Muscle layer of duodenum (tissue), 2 donors: ENCODE data around the gene SLC25A13.
"Not testable (repeated sequence)": the region's sequence is repeated elsewhere in the genome, so short reads cannot be mapped to it uniquely, and the experiment has no call there.

Source experiments
- H3K27ac ChIP-seq: one replicate; pipeline ENCODE4 v1.7.0; 2013; ENCODE audit warnings: mild to moderate bottlenecking, low read length
- H3K27me3 ChIP-seq: one replicate; pipeline ENCODE4 v1.7.0; 2013; ENCODE audit warnings: low read depth, mild to moderate bottlenecking, control low read depth, low read length
- H3K36me3 ChIP-seq, 2 donors: one replicate each; pipeline ENCODE4 v1.7.0; 2013; ENCODE audit warnings: low read length in 2 of 2, control low read depth in 1 of 2, mild to moderate bottlenecking in 1 of 2; ENCODE audit not compliant: insufficient read depth in 2 of 2, control insufficient read depth in 1 of 2
- H3K4me1 ChIP-seq, 2 donors: one replicate each; pipeline ENCODE4 v1.7.0; 2013; ENCODE audit warnings: low read length in 2 of 2, mild to moderate bottlenecking in 2 of 2, control low read depth in 1 of 2, moderate library complexity in 1 of 2; ENCODE audit not compliant: insufficient read depth in 2 of 2, control insufficient read depth in 1 of 2
- H3K4me3 ChIP-seq, 2 donors: one replicate each; pipeline ENCODE4 v1.7.0; 2013; ENCODE audit warnings: low read length in 2 of 2, low read depth in 1 of 2, mild to moderate bottlenecking in 1 of 2
- H3K9me3 ChIP-seq, 2 donors: one replicate each; pipeline ENCODE4 v1.7.0; 2013; ENCODE audit warnings: low read length in 2 of 2, control low read depth in 1 of 2, mild to moderate bottlenecking in 1 of 2; ENCODE audit not compliant: control insufficient read depth in 1 of 2
- donor health status: healthy.

SLC25A13 gene, protein sequence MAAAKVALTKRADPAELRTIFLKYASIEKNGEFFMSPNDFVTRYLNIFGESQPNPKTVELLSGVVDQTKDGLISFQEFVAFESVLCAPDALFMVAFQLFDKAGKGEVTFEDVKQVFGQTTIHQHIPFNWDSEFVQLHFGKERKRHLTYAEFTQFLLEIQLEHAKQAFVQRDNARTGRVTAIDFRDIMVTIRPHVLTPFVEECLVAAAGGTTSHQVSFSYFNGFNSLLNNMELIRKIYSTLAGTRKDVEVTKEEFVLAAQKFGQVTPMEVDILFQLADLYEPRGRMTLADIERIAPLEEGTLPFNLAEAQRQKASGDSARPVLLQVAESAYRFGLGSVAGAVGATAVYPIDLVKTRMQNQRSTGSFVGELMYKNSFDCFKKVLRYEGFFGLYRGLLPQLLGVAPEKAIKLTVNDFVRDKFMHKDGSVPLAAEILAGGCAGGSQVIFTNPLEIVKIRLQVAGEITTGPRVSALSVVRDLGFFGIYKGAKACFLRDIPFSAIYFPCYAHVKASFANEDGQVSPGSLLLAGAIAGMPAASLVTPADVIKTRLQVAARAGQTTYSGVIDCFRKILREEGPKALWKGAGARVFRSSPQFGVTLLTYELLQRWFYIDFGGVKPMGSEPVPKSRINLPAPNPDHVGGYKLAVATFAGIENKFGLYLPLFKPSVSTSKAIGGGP

DNA sequence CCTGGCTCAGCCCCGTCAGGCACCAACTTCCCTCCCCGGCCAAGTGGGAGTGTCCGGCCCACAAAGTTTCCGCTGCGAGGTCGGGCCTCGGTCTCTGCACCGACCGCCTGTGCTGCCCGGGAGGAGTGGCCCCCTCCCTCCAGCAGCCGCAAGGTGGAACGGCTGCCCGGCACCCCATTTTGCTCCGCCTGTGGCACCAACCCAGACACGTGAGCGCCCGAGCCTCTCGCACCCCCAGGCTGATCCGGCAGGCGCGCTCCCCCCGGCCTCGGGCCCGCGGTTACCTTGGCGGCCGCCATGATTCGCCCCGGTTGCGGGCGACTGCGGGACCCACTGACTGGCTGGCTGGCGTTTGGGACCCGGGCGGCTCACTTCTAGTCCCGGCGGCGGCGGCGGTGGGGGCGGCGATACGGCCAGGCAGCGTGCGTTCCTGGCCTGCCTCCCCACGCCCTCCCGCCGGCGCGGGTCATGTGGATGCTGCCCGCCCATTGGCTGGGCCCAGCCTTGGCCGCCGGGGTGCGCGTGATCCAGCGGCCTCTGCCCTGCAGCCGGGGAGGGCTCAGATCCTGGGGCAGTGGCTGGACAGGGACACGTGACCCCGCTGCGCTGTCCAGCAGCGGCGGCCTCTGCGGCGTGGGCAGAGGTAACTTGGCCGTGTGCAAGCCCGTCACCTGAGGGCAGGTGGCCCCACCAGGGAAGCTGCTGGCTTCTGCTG, at the start of gene SLC25A13:
TSS of gene SLC25A13 (minus strand) at position 441 of the 715 bp plus-strand sequence. CDS start at position 299, 142 bp downstream.
- Histone ChIP-seq H3K4me3 (peak within 1 kb of the TSS; percentile 83 to 96), H3K4me1 (peaks cover 7 to 12% of the 10 kb centered on the region in 2 donors), H3K27me3 (no peaks in the 10 kb centered on the region), H3K9me3 (no peaks in the 10 kb centered on the region), H3K27ac (peak within 1 kb of the TSS; percentile 97), H3K36me3 (no peaks in the 10 kb centered on the region)

- not testable (repeated sequence) for H3K9me3 ChIP-seq, H3K4me1 ChIP-seq, H3K27me3 ChIP-seq
Observed at GRCh38 chr7:96365916-96366315, 44.0 kb upstream of the SLC25A13 start.

DNA sequence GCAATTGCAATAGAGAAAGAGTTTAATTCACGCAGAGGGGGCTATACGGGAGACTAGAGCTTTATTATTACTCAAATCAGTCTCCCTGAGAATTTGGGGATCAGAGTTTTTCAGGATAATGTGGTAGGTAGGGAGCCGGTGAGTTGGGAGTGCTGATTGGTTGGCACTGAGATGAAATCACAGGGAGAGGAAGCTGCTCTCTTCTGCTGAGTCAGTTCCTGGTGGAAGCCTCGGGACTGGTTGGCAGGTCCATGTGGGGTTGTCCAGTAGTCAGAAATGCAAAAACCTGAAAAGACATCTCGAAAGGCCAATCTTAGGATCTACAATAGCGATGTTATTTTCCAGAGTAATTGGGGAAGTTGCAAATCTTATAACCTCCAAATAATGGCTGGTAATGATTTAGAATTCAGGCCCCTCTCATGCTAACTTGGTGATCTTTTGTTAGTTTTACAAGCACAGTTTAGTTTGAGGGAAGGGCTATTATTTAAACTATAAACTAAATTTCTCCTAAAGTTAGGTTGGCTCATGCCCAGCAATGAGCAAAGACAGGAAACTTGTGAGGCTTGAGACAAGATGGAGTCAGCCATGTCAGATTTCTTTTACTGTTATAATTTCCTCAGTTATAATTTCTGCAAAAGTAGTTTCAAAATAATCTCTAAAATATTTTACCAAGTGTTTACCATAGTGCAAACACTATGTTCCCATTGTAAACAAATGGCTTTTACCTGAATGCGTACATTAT, 39.4 kb upstream of the SLC25A13 start:
- Histone ChIP-seq H3K9me3 (peaks cover 0 to 2% of the 10 kb centered on the region in 2 donors), H3K4me1 (no peaks in the 10 kb centered on the region), H3K27me3 (no peaks in the 10 kb centered on the region), H3K36me3 (no peaks in the 10 kb centered on the region), H3K4me3 (no peak overlapping the region), H3K27ac (no peak overlapping the region)

More at GRCh38 chr7:96365916-96366315, 44.0 kb upstream of the SLC25A13 start:
- not testable (repeated sequence) for H3K36me3 ChIP-seq, H3K27ac ChIP-seq, H3K4me3 ChIP-seq

DNA sequence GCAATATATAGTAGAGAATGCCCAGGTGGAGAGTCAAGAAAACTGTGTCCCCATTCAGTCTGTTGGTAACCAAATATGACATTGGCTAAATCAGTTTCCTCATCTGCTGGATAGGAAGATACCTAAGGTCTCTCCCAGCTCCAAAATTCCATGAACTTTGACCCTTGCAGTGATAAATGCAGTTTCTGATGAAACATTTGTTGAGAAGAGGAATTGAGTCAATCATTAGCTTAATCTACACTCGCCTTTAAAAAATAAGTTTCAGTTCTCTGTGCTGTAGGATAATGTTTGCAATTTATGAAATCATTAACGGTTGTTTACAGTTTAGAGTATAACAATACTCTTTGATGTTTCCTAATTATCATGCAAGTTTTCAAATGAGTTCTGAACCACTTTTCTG, 38.0 kb upstream of the SLC25A13 start:
- peaks cover 0 to 2% of the 10 kb centered on the region in 2 donors for H3K9me3 ChIP-seq
- no peaks in the 10 kb centered on the region for H3K27me3 ChIP-seq
- no peak overlapping the region for H3K27ac ChIP-seq
- no peaks in the 10 kb centered on the region for H3K36me3 ChIP-seq
- no peak overlapping the region for H3K4me3 ChIP-seq
- H3K4me1 ChIP-seq = no peaks in the 10 kb centered on the region

- H3K27ac ChIP-seq, H3K27me3 ChIP-seq, H3K36me3 ChIP-seq, H3K9me3 ChIP-seq, H3K4me3 ChIP-seq, H3K4me1 ChIP-seq: not testable (repeated sequence)
Observed at GRCh38 chr7:96358236-96358971, 36.5 kb upstream of the SLC25A13 start.

- no peaks in the 10 kb centered on the region for H3K27me3 ChIP-seq
- no peak overlapping the region for H3K4me3 ChIP-seq
- no peaks in the 10 kb centered on the region for H3K36me3 ChIP-seq
- no peak overlapping the region for H3K27ac ChIP-seq
- no peaks in the 10 kb centered on the region for H3K4me1 ChIP-seq
- H3K9me3 ChIP-seq = no peaks in the 10 kb centered on the region
Observed at GRCh38 chr7:96355990-96356506, 34.1 kb upstream of the SLC25A13 start.

DNA sequence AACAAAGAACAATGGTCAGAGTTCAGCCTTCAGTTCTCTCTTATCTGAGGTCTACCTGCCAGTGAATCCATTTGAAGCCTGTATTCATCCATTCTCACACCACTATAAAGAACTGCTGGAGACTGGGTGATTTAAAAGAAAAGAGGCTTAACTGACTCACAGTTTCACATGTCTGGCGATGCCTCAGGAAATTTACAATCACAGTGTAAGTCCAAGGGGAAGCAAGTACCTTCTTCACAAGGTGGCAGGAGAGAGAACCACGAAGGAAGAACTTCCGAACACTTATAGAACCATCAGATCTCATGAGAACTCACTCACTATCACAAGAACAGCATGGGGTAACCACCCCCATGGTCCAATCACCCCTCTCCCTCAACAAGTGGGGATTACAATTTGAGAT, 33.0 kb upstream of the SLC25A13 start:
- H3K4me3 ChIP-seq = no peak overlapping the region
- no peaks in the 10 kb centered on the region for H3K9me3 ChIP-seq
- H3K4me1 ChIP-seq = no peaks in the 10 kb centered on the region
- no peaks in the 10 kb centered on the region for H3K27me3 ChIP-seq
- H3K36me3 ChIP-seq = no peaks in the 10 kb centered on the region
- no peak overlapping the region for H3K27ac ChIP-seq

DNA sequence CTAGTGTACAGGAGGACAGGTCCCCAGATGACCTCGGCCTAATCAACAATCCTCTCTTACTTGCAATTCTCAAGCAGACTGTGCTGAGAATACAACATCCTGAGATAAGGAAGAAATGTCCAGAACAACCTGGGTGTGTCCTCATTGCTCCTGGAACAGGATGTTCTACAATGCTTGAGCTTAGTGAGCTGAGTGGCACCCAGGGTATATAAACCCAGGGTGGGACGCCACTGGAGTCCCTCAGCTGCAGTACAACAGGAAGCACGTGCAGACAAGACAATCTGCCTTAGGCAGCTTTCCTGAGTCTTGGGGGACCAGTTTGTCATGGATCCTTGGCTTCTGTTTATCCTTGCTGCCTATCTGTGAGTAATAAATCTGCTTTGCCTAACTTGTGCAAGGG, 27.7 kb upstream of the SLC25A13 start:
- Histone ChIP-seq H3K9me3 (no peaks in the 10 kb centered on the region), H3K27me3 (no peaks in the 10 kb centered on the region), H3K27ac (no peak overlapping the region), H3K4me1 (no peaks in the 10 kb centered on the region), H3K4me3 (no peak overlapping the region), H3K36me3 (no peaks in the 10 kb centered on the region)

DNA sequence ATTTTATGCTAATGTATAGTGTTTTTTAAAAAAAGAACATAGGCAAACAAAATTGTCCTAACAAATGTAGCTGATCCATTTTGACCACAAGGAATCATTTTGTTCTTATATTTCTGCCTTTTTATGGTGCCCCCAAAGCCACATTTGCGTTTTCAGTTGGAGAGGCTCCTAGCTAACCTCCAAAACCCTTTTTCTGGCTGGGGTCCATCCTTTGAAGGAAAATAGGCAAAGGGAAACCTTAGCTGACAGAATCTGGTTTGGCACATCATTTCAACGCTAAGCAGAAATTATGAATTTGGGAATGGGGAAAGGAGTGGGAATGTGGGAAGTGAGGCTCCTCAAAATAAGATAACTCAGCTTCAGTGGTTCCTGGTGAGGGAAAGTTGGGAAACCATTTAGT, 25.6 kb upstream of the SLC25A13 start:
- H3K4me3 ChIP-seq = no peak overlapping the region
- no peaks in the 10 kb centered on the region for H3K27me3 ChIP-seq
- no peaks in the 10 kb centered on the region for H3K9me3 ChIP-seq
- H3K36me3 ChIP-seq = no peaks in the 10 kb centered on the region
- no peak overlapping the region for H3K27ac ChIP-seq
- H3K4me1 ChIP-seq = no peaks in the 10 kb centered on the region

DNA sequence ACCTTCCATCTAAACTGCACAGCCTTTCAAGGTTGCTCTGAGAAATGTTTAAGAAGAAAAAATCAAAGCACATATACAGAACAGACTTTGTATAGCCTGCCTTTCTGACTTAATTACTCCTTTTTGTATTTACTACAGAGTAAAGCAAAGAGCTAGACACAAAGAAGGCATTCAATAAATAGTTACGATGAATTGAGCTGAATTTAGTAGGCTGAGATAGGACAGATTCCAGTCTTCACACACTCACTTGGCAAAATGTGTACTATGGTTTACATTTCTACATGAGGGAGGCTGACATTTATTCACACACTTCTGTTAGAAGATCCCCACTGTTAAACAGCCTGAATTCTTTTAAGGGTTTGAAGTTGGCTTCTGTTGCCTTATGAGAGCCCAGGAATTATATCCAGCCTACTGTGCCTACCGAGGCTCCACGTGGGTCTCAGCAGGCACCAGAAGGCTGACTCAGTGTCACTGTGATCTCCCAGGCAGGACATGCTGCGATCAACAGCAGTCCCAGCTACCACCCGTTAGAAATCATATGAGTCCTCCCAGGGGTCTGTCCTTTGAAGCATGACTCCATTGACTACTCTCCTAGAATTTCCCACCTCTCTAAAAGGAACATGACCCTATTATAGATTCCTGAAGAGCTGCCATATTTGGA, 24.5 kb upstream of the SLC25A13 start:
- no peak overlapping the region for H3K27ac ChIP-seq

More for the DNA sequence above, 24.5 kb upstream of the SLC25A13 start:
- Histone ChIP-seq H3K27me3 (no peaks in the 10 kb centered on the region), H3K4me1 (no peaks in the 10 kb centered on the region), H3K4me3 (no peak overlapping the region), H3K36me3 (no peaks in the 10 kb centered on the region), H3K9me3 (no peaks in the 10 kb centered on the region)
